A673 (cell line): ENCODE results near the gene CIAO2B.

Experiments
- EZH2 ChIP-seq: fragments of 200-600 bp; sonication (generic); IDR thresholded peaks from 2 replicates; pipeline ENCODE4 v1.6.1; 2017; ENCODE audit warnings: borderline replicate concordance, low read depth, mild to moderate bottlenecking, mixed read lengths, antibody characterized with exemption, low read length; ENCODE audit not compliant: poor library complexity, severe bottlenecking
- TF ChIP-seq, protein P1 (sequence below): fragments of 300-800, 200-600 bp; sonication (generic); conservative IDR thresholded peaks from 2 replicates; pipeline ENCODE4 v1.5.1; 2017; ENCODE audit warnings: low read depth, mild to moderate bottlenecking, antibody characterized with exemption, low read length, moderate library complexity, mixed read lengths

DNA sequence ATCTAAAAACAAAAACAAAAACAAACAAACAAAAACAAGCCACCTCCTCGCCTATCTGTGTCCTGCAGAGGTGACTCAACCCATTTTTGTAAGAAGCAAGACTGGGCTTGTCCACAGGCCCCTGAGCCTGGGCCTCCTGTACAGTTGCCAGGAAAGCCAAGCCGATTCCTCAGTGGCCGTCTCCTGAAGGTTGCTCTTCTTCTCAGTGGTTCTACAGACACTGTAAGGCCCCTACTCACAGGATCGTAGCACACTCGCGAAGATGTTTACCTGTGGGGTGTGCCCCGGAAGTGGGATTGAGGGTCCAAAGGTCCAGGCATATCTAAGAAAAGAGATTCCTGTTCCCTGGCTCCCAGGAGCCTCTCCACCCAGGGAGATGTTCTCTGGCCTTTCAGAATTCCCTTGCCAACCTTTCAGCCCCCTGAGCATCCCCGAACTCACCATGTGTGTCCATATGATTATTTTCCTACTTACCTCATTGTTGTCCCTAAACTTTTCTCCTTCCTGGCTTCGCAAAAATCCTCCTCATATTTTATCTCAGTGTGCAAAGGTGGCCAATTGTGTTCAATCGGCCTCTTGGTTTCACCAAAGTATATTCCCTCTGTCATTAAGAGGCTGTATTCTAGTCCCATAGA is 19.4 kb upstream of the CIAO2B start:
- TF ChIP-seq, protein P1, sequence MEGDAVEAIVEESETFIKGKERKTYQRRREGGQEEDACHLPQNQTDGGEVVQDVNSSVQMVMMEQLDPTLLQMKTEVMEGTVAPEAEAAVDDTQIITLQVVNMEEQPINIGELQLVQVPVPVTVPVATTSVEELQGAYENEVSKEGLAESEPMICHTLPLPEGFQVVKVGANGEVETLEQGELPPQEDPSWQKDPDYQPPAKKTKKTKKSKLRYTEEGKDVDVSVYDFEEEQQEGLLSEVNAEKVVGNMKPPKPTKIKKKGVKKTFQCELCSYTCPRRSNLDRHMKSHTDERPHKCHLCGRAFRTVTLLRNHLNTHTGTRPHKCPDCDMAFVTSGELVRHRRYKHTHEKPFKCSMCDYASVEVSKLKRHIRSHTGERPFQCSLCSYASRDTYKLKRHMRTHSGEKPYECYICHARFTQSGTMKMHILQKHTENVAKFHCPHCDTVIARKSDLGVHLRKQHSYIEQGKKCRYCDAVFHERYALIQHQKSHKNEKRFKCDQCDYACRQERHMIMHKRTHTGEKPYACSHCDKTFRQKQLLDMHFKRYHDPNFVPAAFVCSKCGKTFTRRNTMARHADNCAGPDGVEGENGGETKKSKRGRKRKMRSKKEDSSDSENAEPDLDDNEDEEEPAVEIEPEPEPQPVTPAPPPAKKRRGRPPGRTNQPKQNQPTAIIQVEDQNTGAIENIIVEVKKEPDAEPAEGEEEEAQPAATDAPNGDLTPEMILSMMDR, result no peak
- no peak for TF ChIP-seq EZH2
